Glutamatergic neuron (in vitro differentiated cells): Measurements from ENCODE around the gene DIP2A. TPM values are rescaled to one million over a fixed set of nuclear protein-coding genes. Genes with fewer than 3 reads are reported as not detected.

Experiments
- DNase-seq: peaks from one replicate; pipeline ENCODE4 v3.0.0; 2022
- H3K27ac Mint-ChIP-seq: one replicate; pipeline ENCODE4 v1.8.0; 2020; ENCODE audit warnings: mild to moderate bottlenecking, mixed read lengths, inconsistent platforms; ENCODE audit not compliant: unreplicated experiment
- H3K27me3 Mint-ChIP-seq: one replicate; pipeline ENCODE4 v1.8.0; 2020; ENCODE audit warnings: mild to moderate bottlenecking, moderate library complexity, mixed read lengths, inconsistent platforms; ENCODE audit not compliant: unreplicated experiment
- H3K36me3 Mint-ChIP-seq: one replicate; pipeline ENCODE4 v1.8.0; 2020; ENCODE audit warnings: mild to moderate bottlenecking, mixed read lengths, inconsistent platforms; ENCODE audit not compliant: unreplicated experiment
- H3K4me1 Mint-ChIP-seq: one replicate; pipeline ENCODE4 v1.8.0; 2020; ENCODE audit warnings: mild to moderate bottlenecking, low read depth, mixed read lengths, inconsistent platforms; ENCODE audit not compliant: unreplicated experiment
- H3K4me3 Mint-ChIP-seq: one replicate; pipeline ENCODE4 v1.8.0; 2020; ENCODE audit warnings: mild to moderate bottlenecking, mixed read lengths, inconsistent platforms; ENCODE audit not compliant: unreplicated experiment
- H3K9me3 Mint-ChIP-seq: one replicate; pipeline ENCODE4 v1.8.0; 2020; ENCODE audit warnings: mild to moderate bottlenecking, moderate library complexity, mixed read lengths, inconsistent platforms; ENCODE audit not compliant: unreplicated experiment
- CTCF ChIP-seq: fragments of 200-600 bp; sonication (generic); IDR thresholded peaks from one replicate; pipeline ENCODE4 v1.5.0; 2021; ENCODE audit not compliant: partially characterized antibody, unreplicated experiment
- total RNA-seq: library from RNA; stranded (reverse); fragmentation: NEBNext Ultra II Directional; extraction: Animal tissue kit (Norgen Biotek cat#: 25700); gene quantifications from one replicate; pipeline ENCODE4 v1.2.1, GENCODE V29; 2021; ENCODE audit not compliant: unreplicated experiment

Gene DIP2A
- total RNA-seq, 1 donor from 2014 or later, result 55.4 TPM

DNA sequence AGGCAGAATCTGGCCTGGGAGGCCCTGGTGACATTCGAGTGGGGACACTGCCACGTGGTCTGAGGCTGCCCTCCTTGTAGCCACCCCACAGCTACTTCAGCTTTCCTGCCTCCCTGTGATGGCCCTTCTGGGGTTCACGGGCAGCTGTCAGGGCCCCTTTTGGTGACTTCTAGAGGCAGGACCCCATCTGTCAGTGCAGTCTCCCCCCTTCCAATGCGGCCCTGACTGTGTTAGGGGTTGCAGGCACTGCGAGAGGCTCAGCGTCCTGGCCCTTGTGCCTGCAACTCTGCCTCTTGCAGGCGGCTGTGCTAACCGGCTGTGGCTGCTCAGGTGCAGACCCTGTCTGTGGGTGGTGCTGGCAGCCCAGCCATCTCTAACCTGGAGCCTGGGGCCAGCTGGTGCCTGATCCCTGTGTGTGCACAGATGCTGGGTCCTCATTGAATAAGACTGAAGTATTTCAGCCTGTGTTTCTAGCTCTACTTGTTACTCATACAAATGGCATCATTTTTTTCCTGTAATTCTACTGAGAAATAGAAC is 84.0 kb downstream of the DIP2A start:
- Mint-ChIP-seq H3K4me1 (peaks cover 4% of the 10 kb centered on the region), H3K27me3 (no peaks in the 10 kb centered on the region), H3K36me3 (peaks cover 4% of the 10 kb centered on the region), H3K27ac (peak overlapping the region; percentile 12), H3K4me3 (no peak overlapping the region), H3K9me3 (peaks cover 1% of the 10 kb centered on the region)
- TF ChIP-seq CTCF, result no peak
- DNase-seq, result no peak

- H3K27ac Mint-ChIP-seq, result peak overlapping the region; percentile 12
- H3K9me3 Mint-ChIP-seq, result peaks cover 1% of the 10 kb centered on the region
- H3K36me3 Mint-ChIP-seq, result peaks cover 6% of the 10 kb centered on the region
- peaks cover 4% of the 10 kb centered on the region for H3K4me1 Mint-ChIP-seq
- no peaks in the 10 kb centered on the region for H3K27me3 Mint-ChIP-seq
- DNase-seq, result no peak
- no peak for TF ChIP-seq CTCF
- H3K4me3 Mint-ChIP-seq, result no peak overlapping the region
These were observed 84.6 kb downstream of the DIP2A start for GRCh38 chr21:46543306-46543705.

DNA sequence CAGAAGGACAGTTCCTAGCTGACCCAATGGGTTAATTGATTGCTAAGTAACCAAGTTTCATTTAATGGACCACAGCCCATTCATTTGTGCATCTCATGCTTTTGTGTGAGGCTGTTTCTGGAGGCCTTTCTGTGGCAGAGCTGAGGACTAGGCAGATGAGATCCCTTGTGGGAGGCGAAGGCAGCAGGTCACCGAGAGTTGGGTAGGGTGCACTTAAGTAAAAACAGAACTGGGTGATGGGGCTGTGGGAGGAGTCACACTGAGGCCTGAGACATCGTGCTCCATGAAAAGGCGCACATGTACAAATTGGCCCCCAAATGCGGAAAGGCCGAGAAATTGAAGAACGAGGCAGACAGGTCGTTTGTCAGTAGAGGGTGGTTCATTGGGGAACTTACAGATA is 85.3 kb downstream of the DIP2A start:
- peaks cover 1% of the 10 kb centered on the region for H3K9me3 Mint-ChIP-seq
- peaks cover 10% of the 10 kb centered on the region for H3K36me3 Mint-ChIP-seq
- DNase-seq, result no peak
- no peaks in the 10 kb centered on the region for H3K27me3 Mint-ChIP-seq
- peaks cover 4% of the 10 kb centered on the region for H3K4me1 Mint-ChIP-seq
- no peak for TF ChIP-seq CTCF
- no peak overlapping the region for H3K4me3 Mint-ChIP-seq
- H3K27ac Mint-ChIP-seq, result no peak overlapping the region

- DNase-seq, result no peak
- peaks cover 1% of the 10 kb centered on the region for H3K9me3 Mint-ChIP-seq
- peaks cover 7% of the 10 kb centered on the region for H3K36me3 Mint-ChIP-seq
- no peak overlapping the region for H3K4me3 Mint-ChIP-seq
- H3K4me1 Mint-ChIP-seq, result peaks cover 4% of the 10 kb centered on the region
- H3K27me3 Mint-ChIP-seq, result no peaks in the 10 kb centered on the region
- H3K27ac Mint-ChIP-seq, result no peak overlapping the region
- TF ChIP-seq CTCF, result no peak
These were observed 86.1 kb downstream of the DIP2A start for GRCh38 chr21:46544824-46545223.

DNA sequence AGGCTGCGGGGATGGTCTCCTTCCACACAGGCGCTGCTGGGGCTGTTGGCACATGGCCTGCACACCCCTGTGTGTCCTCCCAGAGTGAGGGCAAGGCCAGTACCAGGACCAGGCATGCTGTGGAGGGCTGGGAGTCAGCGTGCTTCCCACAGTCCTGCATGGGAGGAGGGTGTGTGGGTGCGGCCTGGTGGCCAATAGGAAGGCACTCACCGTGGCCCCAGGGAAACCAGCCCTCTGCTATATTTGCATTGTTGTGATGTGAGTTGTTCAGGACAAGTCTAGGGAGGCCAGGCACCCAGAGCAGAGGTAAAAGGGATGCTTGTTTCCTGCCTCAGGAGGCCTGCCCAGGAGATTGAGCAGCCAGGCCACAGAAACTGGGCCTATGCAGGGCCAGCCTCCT is 86.7 kb downstream of the DIP2A start:
- no peaks in the 10 kb centered on the region for H3K27me3 Mint-ChIP-seq
- H3K4me1 Mint-ChIP-seq, result peaks cover 4% of the 10 kb centered on the region
- no peak for TF ChIP-seq CTCF
- H3K9me3 Mint-ChIP-seq, result peaks cover 1% of the 10 kb centered on the region
- no peak overlapping the region for H3K4me3 Mint-ChIP-seq
- H3K27ac Mint-ChIP-seq, result no peak overlapping the region
- H3K36me3 Mint-ChIP-seq, result peaks cover 6% of the 10 kb centered on the region
- DNase-seq, result no peak
